Parathyroid adenoma (tissue), 2 donors: ENCODE measurements around the gene CST1.
"Not testable (repeated sequence)": the region's sequence is repeated elsewhere in the genome, so short reads cannot be mapped to it uniquely, and the experiment has no call there.

ENCODE experiments used
- H2AFZ ChIP-seq: fragments of 300-600 bp; sonication (generic); one replicate; pipeline ENCODE4 v1.7.0; 2017; ENCODE audit warnings: antibody characterized with exemption, mild to moderate bottlenecking
- H3K27ac ChIP-seq: fragments of 300-600 bp; sonication (generic); one replicate; pipeline ENCODE4 v1.7.0; 2017
- H3K27me3 ChIP-seq: fragments of 300-600 bp; sonication (generic); one replicate; pipeline ENCODE4 v1.7.0; 2017; ENCODE audit warnings: low read length; ENCODE audit not compliant: control insufficient read depth, insufficient read depth
- H3K36me3 ChIP-seq: fragments of 300-600 bp; sonication (generic); one replicate; pipeline ENCODE4 v1.7.0; 2017; ENCODE audit warnings: low read length; ENCODE audit not compliant: control insufficient read depth, insufficient read depth
- H3K4me1 ChIP-seq: fragments of 300-600 bp; sonication (generic); one replicate; pipeline ENCODE4 v1.7.0; 2017; ENCODE audit warnings: control low read depth
- H3K4me2 ChIP-seq: fragments of 300-600 bp; sonication (generic); one replicate; pipeline ENCODE4 v1.7.0; 2017; ENCODE audit warnings: low read length
- H3K4me3 ChIP-seq: fragments of 300-600 bp; sonication (generic); one replicate; pipeline ENCODE4 v1.7.0; 2017; ENCODE audit warnings: low read depth, low read length
- H3K79me2 ChIP-seq: fragments of 300-600 bp; sonication (generic); one replicate; pipeline ENCODE4 v1.7.0; 2017; ENCODE audit warnings: control low read depth
- H3K9ac ChIP-seq: fragments of 300-600 bp; sonication (generic); one replicate; pipeline ENCODE4 v1.7.0; 2017; ENCODE audit warnings: mild to moderate bottlenecking
- H3K9me3 ChIP-seq: fragments of 300-600 bp; sonication (generic); one replicate; pipeline ENCODE4 v1.7.0; 2017; ENCODE audit warnings: low read length; ENCODE audit not compliant: control insufficient read depth
- TF ChIP-seq, protein P1 (sequence below): fragments of 300-600 bp; sonication (generic); IDR thresholded peaks from one replicate; pipeline ENCODE4 v1.7.0; 2017; ENCODE audit warnings: antibody characterized with exemption, mild to moderate bottlenecking
- donor health status: primary hyperparathyroidism.

Gene CST1

DNA sequence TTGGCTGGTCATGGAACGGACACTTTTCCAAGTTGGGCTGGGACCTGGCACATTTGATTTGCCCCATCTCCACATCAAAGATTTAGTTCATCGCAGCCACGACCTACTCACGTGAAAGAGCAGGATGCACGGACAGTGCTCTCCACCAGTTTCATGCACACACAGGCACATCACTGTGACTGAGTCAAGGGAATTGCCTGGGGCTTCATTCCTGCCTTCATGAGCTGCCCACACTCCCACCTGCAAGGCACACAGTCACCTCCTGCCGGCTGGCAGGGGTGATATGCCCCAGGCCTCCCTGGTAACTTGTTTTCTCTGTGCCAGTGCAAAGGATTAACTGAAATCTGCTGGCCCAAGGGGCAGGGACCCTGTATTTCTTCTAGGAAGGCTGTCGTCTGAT, 23.3 kb upstream of the CST1 start:
- H3K4me1 ChIP-seq, result no peaks in the 10 kb centered on the region
- H3K36me3 ChIP-seq, result no peaks in the 10 kb centered on the region
- no peaks in the 10 kb centered on the region for H3K9me3 ChIP-seq
- no peak overlapping the region for H3K4me2 ChIP-seq
- TF ChIP-seq, protein P1, sequence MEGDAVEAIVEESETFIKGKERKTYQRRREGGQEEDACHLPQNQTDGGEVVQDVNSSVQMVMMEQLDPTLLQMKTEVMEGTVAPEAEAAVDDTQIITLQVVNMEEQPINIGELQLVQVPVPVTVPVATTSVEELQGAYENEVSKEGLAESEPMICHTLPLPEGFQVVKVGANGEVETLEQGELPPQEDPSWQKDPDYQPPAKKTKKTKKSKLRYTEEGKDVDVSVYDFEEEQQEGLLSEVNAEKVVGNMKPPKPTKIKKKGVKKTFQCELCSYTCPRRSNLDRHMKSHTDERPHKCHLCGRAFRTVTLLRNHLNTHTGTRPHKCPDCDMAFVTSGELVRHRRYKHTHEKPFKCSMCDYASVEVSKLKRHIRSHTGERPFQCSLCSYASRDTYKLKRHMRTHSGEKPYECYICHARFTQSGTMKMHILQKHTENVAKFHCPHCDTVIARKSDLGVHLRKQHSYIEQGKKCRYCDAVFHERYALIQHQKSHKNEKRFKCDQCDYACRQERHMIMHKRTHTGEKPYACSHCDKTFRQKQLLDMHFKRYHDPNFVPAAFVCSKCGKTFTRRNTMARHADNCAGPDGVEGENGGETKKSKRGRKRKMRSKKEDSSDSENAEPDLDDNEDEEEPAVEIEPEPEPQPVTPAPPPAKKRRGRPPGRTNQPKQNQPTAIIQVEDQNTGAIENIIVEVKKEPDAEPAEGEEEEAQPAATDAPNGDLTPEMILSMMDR, result no peak
- H3K9ac ChIP-seq, result no peak overlapping the region
- H2AFZ ChIP-seq, result no peak overlapping the region
- no peaks in the 10 kb centered on the region for H3K79me2 ChIP-seq
- no peaks in the 10 kb centered on the region for H3K27me3 ChIP-seq
- no peak overlapping the region for H3K4me3 ChIP-seq
- H3K27ac ChIP-seq, result no peak overlapping the region

DNA sequence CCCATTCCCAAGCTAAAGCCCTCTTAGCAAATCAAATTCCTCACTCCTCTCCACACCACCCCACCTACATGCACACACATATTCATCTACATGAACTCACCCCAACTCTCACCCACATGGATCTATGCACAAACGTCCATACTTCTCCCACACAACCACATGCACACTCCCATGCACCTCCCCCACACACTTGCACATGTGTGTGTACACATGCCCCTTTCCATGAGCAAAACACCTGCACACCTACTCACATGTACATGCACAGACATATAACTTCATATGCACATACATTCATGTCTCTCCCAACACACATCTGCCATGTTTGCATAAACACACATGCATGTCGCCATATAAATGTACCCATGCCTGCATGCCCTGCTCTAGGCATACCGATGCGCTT, 22.8 kb upstream of the CST1 start:
- TF ChIP-seq, protein P1, result no peak
- H3K4me3 ChIP-seq, result no peak overlapping the region
- no peak overlapping the region for H2AFZ ChIP-seq
- no peaks in the 10 kb centered on the region for H3K36me3 ChIP-seq
- no peaks in the 10 kb centered on the region for H3K4me1 ChIP-seq
- H3K27me3 ChIP-seq, result no peaks in the 10 kb centered on the region
- no peak overlapping the region for H3K4me2 ChIP-seq
- no peaks in the 10 kb centered on the region for H3K9me3 ChIP-seq
- no peak overlapping the region for H3K27ac ChIP-seq
- no peak overlapping the region for H3K9ac ChIP-seq
- no peaks in the 10 kb centered on the region for H3K79me2 ChIP-seq

GRCh38 chr20:23773127-23773526, 22.4 kb upstream of the CST1 start:
- Histone ChIP-seq H3K9me3 (no peaks in the 10 kb centered on the region), H3K9ac (no peak overlapping the region), H3K79me2 (no peaks in the 10 kb centered on the region), H3K4me1 (no peaks in the 10 kb centered on the region), H3K36me3 (no peaks in the 10 kb centered on the region), H3K4me3 (no peak overlapping the region), H2AFZ (no peak overlapping the region), H3K4me2 (no peak overlapping the region), H3K27me3 (no peaks in the 10 kb centered on the region), H3K27ac (no peak overlapping the region)
- TF ChIP-seq, protein P1, result no peak

DNA sequence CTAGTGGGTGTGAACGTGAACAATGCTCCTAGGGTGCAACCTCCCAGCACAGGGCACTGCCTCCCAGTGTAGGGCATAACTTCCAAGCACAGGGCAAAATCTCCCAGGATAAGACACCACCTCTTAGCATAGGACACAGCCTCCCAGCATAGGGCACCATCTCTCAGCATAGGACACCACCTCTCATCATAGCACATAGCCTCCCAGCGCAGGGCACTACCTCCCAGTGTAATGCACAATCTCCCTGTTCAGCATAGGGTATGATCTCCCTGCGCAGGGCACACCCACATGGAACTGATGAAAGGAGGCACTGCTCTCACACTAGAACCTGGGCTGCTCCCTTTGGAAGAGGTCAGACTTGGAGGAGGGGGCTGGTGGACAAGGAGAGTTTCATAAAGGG, 21.3 kb upstream of the CST1 start:
- TF ChIP-seq, protein P1, result no peak
- no peaks in the 10 kb centered on the region for H3K36me3 ChIP-seq
- no peak overlapping the region for H3K4me2 ChIP-seq
- H3K27ac ChIP-seq, result no peak overlapping the region
- H3K9ac ChIP-seq, result no peak overlapping the region
- no peak overlapping the region for H3K4me3 ChIP-seq
- no peaks in the 10 kb centered on the region for H3K9me3 ChIP-seq
- H2AFZ ChIP-seq, result no peak overlapping the region
- H3K4me1 ChIP-seq, result no peaks in the 10 kb centered on the region
- no peaks in the 10 kb centered on the region for H3K27me3 ChIP-seq
- H3K79me2 ChIP-seq, result no peaks in the 10 kb centered on the region

- Histone ChIP-seq H3K36me3 (no peaks in the 10 kb centered on the region), H2AFZ (no peak overlapping the region), H3K4me1 (no peaks in the 10 kb centered on the region), H3K79me2 (no peaks in the 10 kb centered on the region), H3K27ac (no peak overlapping the region), H3K4me3 (no peak overlapping the region), H3K9ac (no peak overlapping the region), H3K4me2 (no peak overlapping the region), H3K27me3 (no peaks in the 10 kb centered on the region), H3K9me3 (no peaks in the 10 kb centered on the region)
- TF ChIP-seq, protein P1, result no peak
These were observed 19.6 kb upstream of the CST1 start for GRCh38 chr20:23770384-23770783.

- H3K27me3 ChIP-seq, H3K4me3 ChIP-seq, H3K4me1 ChIP-seq, H3K9me3 ChIP-seq, H3K27ac ChIP-seq, H3K79me2 ChIP-seq, H3K4me2 ChIP-seq, H2AFZ ChIP-seq, H3K9ac ChIP-seq, H3K36me3 ChIP-seq: not testable (repeated sequence)
These were observed 17.8 kb upstream of the CST1 start for GRCh38 chr20:23768520-23768919.
